CD4-positive, alpha-beta T cell treated with Interleukin-21 for 1 hour (primary cell): ENCODE measurements around the gene SEMA3B.
"Not testable (repeated sequence)": the region's sequence is repeated elsewhere in the genome, so short reads cannot be mapped to it uniquely, and the experiment has no call there.

ENCODE experiments used
- DNase-seq: peaks from one replicate; pipeline ENCODE4 v3.0.0-alpha.2; 2020

Gene SEMA3B

DNA sequence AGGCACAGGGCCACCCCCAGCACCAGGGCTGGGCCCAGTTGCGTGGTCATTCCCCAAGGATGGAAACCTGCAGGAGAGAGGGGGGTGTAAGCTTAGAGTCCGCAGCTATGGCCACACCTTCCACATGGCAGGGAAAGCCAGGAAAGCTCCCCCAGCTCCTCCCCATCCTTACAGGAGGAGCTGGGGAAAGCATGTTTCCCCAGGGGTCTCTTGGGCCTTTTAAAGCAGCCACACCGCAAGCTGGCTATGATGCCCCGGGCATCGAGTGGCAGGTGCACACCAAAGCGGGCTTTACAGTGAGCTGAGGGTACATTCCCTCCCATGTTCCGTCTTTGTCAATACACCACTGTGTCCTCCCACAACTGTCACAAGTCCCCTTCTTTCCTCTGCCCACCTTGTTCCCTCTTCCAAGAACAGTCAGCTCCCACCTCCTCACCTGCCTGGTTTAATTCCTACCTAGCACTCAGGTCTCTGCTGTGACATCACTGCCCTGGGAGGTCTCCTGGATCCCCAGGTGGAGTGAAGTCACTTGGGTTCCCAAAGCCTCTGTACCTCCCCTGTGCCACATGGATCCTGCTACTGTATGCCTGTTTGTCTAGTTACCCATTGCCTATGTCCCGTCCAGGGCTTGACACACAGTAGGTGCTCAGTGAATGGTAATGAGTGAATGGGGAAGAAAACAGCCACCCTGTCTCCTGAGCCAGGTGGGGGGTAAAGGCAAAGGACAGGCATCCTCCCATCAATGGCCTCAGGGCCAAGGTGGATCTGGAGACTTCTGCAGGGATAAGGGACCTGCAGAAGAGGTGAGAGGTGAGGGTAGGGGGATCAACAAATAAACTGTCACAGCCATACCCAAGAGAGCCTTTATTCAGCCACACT is 26.8 kb downstream of the SEMA3B start:
- no peak for DNase-seq

DNA sequence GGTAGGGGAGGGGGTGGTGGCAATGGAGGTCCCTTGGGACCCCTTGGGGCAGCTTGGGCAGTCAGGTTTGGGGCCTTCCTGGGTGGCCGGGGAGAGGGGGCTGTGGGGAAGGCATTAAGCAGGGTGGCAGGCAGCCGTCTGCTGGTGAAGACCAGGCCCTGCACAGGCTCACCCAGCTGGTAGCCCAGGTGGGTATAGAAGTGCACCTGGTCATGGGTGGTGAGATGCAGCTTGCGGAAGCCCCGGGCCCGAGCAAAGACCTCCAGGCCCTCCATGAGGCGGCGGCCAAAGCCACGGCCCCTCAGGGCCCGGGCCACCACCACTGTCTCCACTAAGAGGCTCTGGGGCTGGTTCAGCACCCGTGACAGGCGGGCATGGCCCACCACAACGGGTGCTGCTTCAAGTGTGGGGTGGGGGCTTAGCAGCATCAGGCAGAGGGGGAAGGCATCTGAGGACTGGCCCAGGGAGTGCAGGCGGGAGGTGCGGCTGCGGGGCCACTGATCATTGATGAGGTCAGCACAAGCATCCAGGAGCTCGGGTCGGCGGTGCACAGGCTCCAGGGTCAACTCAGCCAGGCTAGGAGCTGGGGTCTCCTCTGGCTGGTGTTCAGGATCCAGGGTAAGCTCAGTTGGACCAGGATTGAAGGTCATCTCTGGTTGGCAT is 27.9 kb downstream of the SEMA3B start:
- no peak for DNase-seq

DNA sequence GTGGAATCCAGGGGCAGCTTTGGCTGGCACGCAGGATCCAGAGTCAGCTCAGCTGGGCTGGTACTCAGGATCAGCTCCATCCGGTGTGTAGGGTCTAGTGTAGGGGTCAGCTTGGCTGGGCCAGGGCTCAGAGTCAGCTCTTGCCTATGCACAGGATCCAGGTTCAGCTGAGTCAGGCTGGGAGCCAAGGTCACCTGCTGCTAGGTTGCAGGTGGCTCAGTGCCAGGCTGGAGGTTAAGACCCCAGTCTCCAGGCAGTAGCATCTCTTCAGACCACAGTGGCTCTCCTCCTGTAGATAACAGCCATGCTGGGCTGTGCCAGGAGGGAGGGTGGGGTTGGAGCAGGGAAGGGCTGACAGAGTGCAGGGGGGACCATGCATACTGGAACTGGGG is 28.4 kb downstream of the SEMA3B start:
- DNase-seq = no peak

- no peak for DNase-seq
Measured at GRCh38 chr3:50297896-50298725, 29.2 kb downstream of the SEMA3B start.

DNA sequence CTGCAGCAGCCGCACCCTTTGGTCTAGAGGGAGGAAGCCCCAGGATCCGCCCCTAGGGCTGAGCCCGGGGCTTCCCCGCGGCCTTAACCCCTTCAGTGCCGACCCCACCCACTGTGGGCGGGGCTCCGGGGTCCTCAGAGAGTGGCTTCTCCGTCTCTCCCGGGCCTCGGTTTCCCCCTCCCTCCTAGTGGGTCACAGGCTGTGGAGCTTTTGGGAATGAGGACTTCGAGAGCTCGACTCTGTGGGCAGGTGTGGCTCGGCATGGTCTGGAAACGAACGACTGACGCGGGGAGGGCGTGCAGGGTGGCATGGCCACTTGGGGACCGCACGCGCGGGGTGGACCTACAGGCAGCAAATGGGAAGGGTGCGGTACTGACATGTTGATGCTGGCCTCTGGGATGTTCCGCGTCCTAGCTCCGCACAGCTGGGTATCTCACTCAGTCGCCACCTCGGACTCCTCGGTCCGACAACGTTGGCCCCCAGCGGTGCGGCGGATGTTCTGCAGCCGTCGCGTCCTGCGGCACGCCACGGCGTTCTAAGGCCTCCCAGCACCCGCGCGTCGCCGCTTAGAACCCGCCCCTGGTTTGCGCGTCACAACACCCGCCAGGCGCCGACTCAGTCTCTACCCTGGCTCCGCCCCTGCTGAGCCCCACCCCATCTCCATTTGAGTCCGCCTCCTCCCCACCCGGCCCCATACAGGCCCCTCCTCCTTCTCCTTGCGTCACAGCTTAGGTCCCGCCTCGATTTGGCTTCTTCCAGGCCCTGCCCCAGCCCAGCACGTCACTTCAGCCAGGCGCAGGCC is 30.1 kb downstream of the SEMA3B start, which contains the start of the genes HYAL3 and NAA80:
TSS of gene HYAL3 (minus strand) at position 570 of the 802 bp plus-strand sequence. CDS start 3,803 bp downstream, outside the sequence.
TSS of gene NAA80 (minus strand) at position 570 of the 802 bp plus-strand sequence. CDS start 1,942 bp downstream, outside the sequence.
- DNase-seq = peak; percentile 100

DNA sequence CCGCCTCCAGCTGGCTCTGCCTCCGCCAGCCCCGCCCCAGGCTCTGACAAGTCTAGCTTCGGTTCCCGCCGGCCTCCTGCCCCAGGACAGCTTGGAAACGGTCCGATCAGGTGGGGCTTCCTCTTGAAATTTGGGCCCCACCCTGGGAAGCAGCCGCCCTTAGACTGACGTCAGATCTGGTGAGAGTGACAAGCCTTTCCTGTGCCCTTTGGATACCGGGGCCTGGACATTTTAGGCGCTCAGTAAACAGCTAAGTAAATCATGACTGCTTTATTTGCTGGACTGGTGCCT is 30.6 kb downstream of the SEMA3B start:
- DNase-seq = no peak

GRCh38 chr3:50299929-50300680 is 31.2 kb downstream of the SEMA3B start:
- DNase-seq = peak; percentile 24

DNA sequence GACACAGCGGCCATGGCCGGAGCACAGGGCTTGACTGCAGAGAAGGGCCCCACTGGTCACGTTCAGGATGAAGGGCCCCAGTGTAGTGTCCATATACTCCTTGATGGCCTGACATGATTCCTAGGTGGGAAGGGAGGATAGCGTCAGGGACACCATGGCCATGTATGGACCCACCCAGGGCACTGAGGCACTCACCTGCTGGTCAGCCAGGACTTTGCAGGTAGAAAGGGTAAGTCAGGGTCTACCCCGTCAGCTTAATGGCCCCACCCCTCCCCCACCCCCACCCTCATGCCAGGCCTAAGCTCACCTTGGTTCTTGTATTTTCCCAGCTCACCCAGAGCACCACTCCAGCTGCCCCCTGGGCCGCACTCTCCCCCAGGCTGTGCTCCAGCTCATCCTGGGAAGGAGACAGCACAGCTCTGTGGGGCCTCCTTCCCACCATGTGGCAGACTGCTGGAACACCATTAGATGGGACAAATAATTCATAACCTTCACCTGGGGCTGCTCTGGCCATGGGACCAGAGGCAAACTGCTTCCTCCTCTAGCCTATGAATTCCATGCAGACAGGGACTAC is 31.8 kb downstream of the SEMA3B start:
- DNase-seq = no peak

- no peak for DNase-seq
Measured at GRCh38 chr3:50302095-50303012, 33.4 kb downstream of the SEMA3B start.

- no peak for DNase-seq
Measured at GRCh38 chr3:50303013-50303815, 34.3 kb downstream of the SEMA3B start, which contains the start of gene HYAL1. Gene HYAL1 (minus strand): TSS chr3:50303574. CDS start chr3:50302956, 618 bp downstream.

- DNase-seq = no peak
Measured at GRCh38 chr3:50304601-50305000, 35.7 kb downstream of the SEMA3B start.

DNA sequence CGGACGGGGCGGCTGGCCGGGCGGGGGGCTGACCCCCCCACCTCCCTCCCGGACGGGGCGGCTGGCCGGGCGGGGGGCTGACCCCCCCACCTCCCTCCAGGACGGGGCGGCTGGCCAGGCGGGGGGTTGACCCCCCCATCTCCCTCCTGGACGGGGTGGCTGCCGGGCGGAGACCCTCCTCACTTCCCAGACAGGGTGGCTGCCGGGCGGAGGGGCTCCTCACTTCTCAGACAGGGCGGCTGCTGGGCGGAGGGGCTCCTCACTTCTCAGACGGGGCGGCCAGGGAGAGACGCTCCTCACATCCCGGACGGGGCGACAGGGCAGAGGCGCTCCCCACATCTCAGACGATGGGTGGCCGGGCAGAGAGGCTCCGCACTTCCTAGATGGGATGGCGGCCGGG is 43.1 kb downstream of the SEMA3B start:
- not testable (repeated sequence) for DNase-seq

GRCh38 chr3:50314342-50314741 is 45.4 kb downstream of the SEMA3B start:
- DNase-seq = no peak

DNA sequence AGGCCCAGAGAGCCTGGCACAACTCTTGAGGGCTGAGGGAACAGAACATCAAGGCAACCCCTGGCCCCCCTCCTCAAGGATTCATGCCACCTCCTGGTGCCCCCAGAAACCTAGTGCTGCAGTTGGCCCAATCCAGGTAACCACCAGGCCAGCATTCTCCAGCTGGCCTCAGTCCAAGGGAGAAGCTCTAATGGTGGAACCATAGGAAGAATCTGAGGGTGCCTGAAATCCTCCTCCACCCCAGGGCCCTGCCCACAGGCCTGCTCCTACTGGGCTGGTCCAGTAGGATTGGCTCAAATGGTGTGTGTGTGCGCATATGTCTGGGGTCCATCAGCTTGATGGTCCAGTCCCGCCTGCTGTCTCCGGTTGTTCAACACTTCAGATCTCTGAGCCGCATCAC is 45.9 kb downstream of the SEMA3B start:
- DNase-seq = no peak

- peak; percentile 77 for DNase-seq
Measured at GRCh38 chr3:50316657-50317242, 47.8 kb downstream of the SEMA3B start.

DNA sequence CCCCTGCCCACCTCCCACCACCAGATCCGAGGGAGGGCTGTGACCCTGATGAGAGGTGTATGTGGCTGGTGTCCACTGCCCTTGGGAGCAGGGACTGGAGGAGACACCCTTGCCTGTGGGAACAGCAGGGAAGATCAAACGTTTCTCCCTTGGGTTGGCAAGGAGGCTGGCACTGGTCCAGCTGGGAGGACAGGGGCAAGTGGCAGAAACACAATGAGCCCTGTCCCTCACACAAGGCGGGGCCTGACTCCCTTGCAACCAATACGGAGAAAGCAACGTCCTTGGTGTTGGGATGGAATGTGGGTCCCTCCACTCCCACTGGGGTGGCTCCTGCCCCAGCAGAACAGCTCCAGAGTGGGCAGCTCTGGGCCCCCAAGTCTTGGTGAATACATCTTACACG is 48.4 kb downstream of the SEMA3B start:
- no peak for DNase-seq

DNA sequence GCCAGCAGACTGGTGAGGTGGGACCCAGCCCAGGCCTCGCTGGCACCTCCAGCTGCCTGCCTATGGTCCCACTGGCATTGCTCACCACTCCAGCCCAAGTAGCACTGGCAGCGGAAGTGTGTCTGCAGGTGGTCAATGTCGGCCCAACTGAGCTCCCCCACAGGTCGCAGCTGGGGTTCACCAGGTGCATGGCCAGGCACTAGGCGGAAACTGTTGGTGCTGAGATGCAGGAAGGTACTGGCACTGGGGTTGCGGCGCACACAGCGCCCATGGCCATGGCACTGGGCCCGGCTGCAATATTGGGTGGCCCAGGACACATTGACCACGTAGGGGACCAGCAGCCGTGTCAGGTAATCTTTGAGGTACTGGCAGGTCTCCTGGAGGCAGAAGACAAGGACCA is 49.2 kb downstream of the SEMA3B start:
- no peak for DNase-seq

GRCh38 chr3:50318615-50319014 is 49.7 kb downstream of the SEMA3B start:
- no peak for DNase-seq
